T-helper 1 cell treated with Interleukin-12 subunit alpha and Interleukin-12 subunit beta and Interleukin-4 antibody, amounts not matched to agents 30 μg/mL and 1 μg/mL, for 36 hours (primary cell): ENCODE results near the gene CENPP.
"Not testable (repeated sequence)": the region's sequence is repeated elsewhere in the genome, so short reads cannot be mapped to it uniquely, and the experiment has no call there.

Experiments
- H3K27ac Mint-ChIP-seq: one replicate; pipeline ENCODE4 v1.8.0; 2021; ENCODE audit warnings: mild to moderate bottlenecking, mixed read lengths
- H3K27me3 Mint-ChIP-seq: one replicate; pipeline ENCODE4 v1.8.0; 2021; ENCODE audit warnings: low read depth, mixed read lengths
- H3K36me3 Mint-ChIP-seq: one replicate; pipeline ENCODE4 v1.8.0; 2021; ENCODE audit warnings: low read depth, mixed read lengths
- H3K4me1 Mint-ChIP-seq: one replicate; pipeline ENCODE4 v1.8.0; 2021; ENCODE audit warnings: low read depth, mixed read lengths
- H3K4me3 Mint-ChIP-seq: one replicate; pipeline ENCODE4 v1.8.0; 2021; ENCODE audit warnings: mild to moderate bottlenecking, moderate library complexity, mixed read lengths
- H3K9me3 Mint-ChIP-seq: one replicate; pipeline ENCODE4 v1.8.0; 2021; ENCODE audit warnings: mixed read lengths

Gene CENPP

GRCh38 chr9:92590377-92590776 is 264.6 kb downstream of the CENPP start:
- no peaks in the 10 kb centered on the region for H3K9me3 Mint-ChIP-seq
- no peaks in the 10 kb centered on the region for H3K4me1 Mint-ChIP-seq
- H3K27ac Mint-ChIP-seq: no peak overlapping the region
- no peaks in the 10 kb centered on the region for H3K27me3 Mint-ChIP-seq
- no peaks in the 10 kb centered on the region for H3K36me3 Mint-ChIP-seq
- H3K4me3 Mint-ChIP-seq: no peak overlapping the region

- Mint-ChIP-seq H3K9me3 (no peaks in the 10 kb centered on the region), H3K27ac (no peak overlapping the region), H3K36me3 (no peaks in the 10 kb centered on the region), H3K4me1 (no peaks in the 10 kb centered on the region), H3K4me3 (no peak overlapping the region), H3K27me3 (no peaks in the 10 kb centered on the region)
Observed at GRCh38 chr9:92592537-92592936, 266.8 kb downstream of the CENPP start.

GRCh38 chr9:92592946-92593861 is 267.5 kb downstream of the CENPP start:
- H3K4me1 Mint-ChIP-seq: no peaks in the 10 kb centered on the region
- H3K27ac Mint-ChIP-seq: no peak overlapping the region
- no peaks in the 10 kb centered on the region for H3K27me3 Mint-ChIP-seq
- no peaks in the 10 kb centered on the region for H3K36me3 Mint-ChIP-seq
- H3K4me3 Mint-ChIP-seq: no peak overlapping the region
- no peaks in the 10 kb centered on the region for H3K9me3 Mint-ChIP-seq

GRCh38 chr9:92595075-92595474 is 269.3 kb downstream of the CENPP start:
- H3K27ac Mint-ChIP-seq, H3K4me3 Mint-ChIP-seq, H3K9me3 Mint-ChIP-seq, H3K36me3 Mint-ChIP-seq, H3K27me3 Mint-ChIP-seq, H3K4me1 Mint-ChIP-seq: not testable (repeated sequence)

- Mint-ChIP-seq H3K36me3 (no peaks in the 10 kb centered on the region), H3K27ac (no peak overlapping the region), H3K4me1 (no peaks in the 10 kb centered on the region), H3K9me3 (no peaks in the 10 kb centered on the region), H3K27me3 (no peaks in the 10 kb centered on the region), H3K4me3 (no peak overlapping the region)
Observed at GRCh38 chr9:92595930-92596329, 270.2 kb downstream of the CENPP start.

GRCh38 chr9:92598382-92598781 is 272.6 kb downstream of the CENPP start:
- no peaks in the 10 kb centered on the region for H3K27me3 Mint-ChIP-seq
- H3K36me3 Mint-ChIP-seq: no peaks in the 10 kb centered on the region
- H3K9me3 Mint-ChIP-seq: peaks cover 4% of the 10 kb centered on the region
- no peak overlapping the region for H3K27ac Mint-ChIP-seq
- no peak overlapping the region for H3K4me3 Mint-ChIP-seq
- H3K4me1 Mint-ChIP-seq: no peaks in the 10 kb centered on the region

GRCh38 chr9:92599938-92600461 is 274.2 kb downstream of the CENPP start:
- Mint-ChIP-seq H3K27me3 (no peaks in the 10 kb centered on the region), H3K36me3 (peaks cover 2% of the 10 kb centered on the region), H3K4me1 (no peaks in the 10 kb centered on the region), H3K27ac (no peak overlapping the region), H3K4me3 (no peak overlapping the region), H3K9me3 (peaks cover 16% of the 10 kb centered on the region)

- peaks cover 2% of the 10 kb centered on the region for H3K36me3 Mint-ChIP-seq
- no peaks in the 10 kb centered on the region for H3K27me3 Mint-ChIP-seq
- H3K9me3 Mint-ChIP-seq: peaks cover 21% of the 10 kb centered on the region
- no peak overlapping the region for H3K27ac Mint-ChIP-seq
- H3K4me3 Mint-ChIP-seq: no peak overlapping the region
- H3K4me1 Mint-ChIP-seq: no peaks in the 10 kb centered on the region
Observed at GRCh38 chr9:92600462-92601261, 274.9 kb downstream of the CENPP start.

- Mint-ChIP-seq H3K4me1 (no peaks in the 10 kb centered on the region), H3K36me3 (peaks cover 2% of the 10 kb centered on the region), H3K4me3 (no peak overlapping the region), H3K27ac (no peak overlapping the region), H3K9me3 (peaks cover 21% of the 10 kb centered on the region), H3K27me3 (no peaks in the 10 kb centered on the region)
Observed at GRCh38 chr9:92601451-92601850, 275.7 kb downstream of the CENPP start.

- peaks cover 21% of the 10 kb centered on the region for H3K9me3 Mint-ChIP-seq
- H3K4me3 Mint-ChIP-seq: no peak overlapping the region
- H3K27ac Mint-ChIP-seq: no peak overlapping the region
- H3K4me1 Mint-ChIP-seq: no peaks in the 10 kb centered on the region
- H3K36me3 Mint-ChIP-seq: peaks cover 2% of the 10 kb centered on the region
- no peaks in the 10 kb centered on the region for H3K27me3 Mint-ChIP-seq
Observed at GRCh38 chr9:92602413-92602812, 276.7 kb downstream of the CENPP start.

GRCh38 chr9:92603100-92603499 is 277.3 kb downstream of the CENPP start:
- peaks cover 2% of the 10 kb centered on the region for H3K36me3 Mint-ChIP-seq
- no peak overlapping the region for H3K4me3 Mint-ChIP-seq
- no peak overlapping the region for H3K27ac Mint-ChIP-seq
- H3K9me3 Mint-ChIP-seq: peaks cover 21% of the 10 kb centered on the region
- no peaks in the 10 kb centered on the region for H3K4me1 Mint-ChIP-seq
- H3K27me3 Mint-ChIP-seq: no peaks in the 10 kb centered on the region

- H3K27me3 Mint-ChIP-seq: no peaks in the 10 kb centered on the region
- no peaks in the 10 kb centered on the region for H3K4me1 Mint-ChIP-seq
- no peak overlapping the region for H3K4me3 Mint-ChIP-seq
- H3K36me3 Mint-ChIP-seq: peaks cover 2% of the 10 kb centered on the region
- H3K27ac Mint-ChIP-seq: no peak overlapping the region
- peaks cover 21% of the 10 kb centered on the region for H3K9me3 Mint-ChIP-seq
Observed at GRCh38 chr9:92603990-92604389, 278.2 kb downstream of the CENPP start.

- Mint-ChIP-seq H3K4me3 (no peak overlapping the region), H3K27ac (no peak overlapping the region), H3K36me3 (peaks cover 2% of the 10 kb centered on the region), H3K27me3 (no peaks in the 10 kb centered on the region), H3K4me1 (no peaks in the 10 kb centered on the region), H3K9me3 (peaks cover 21% of the 10 kb centered on the region)
Observed at GRCh38 chr9:92605224-92605623, 279.5 kb downstream of the CENPP start.

GRCh38 chr9:92607088-92607487 is 281.3 kb downstream of the CENPP start:
- H3K4me1 Mint-ChIP-seq: no peaks in the 10 kb centered on the region
- H3K27me3 Mint-ChIP-seq: no peaks in the 10 kb centered on the region
- H3K27ac Mint-ChIP-seq: no peak overlapping the region
- peaks cover 21% of the 10 kb centered on the region for H3K9me3 Mint-ChIP-seq
- peaks cover 5% of the 10 kb centered on the region for H3K36me3 Mint-ChIP-seq
- H3K4me3 Mint-ChIP-seq: no peak overlapping the region

- H3K27ac Mint-ChIP-seq: no peak overlapping the region
- H3K27me3 Mint-ChIP-seq: no peaks in the 10 kb centered on the region
- no peak overlapping the region for H3K4me3 Mint-ChIP-seq
- peaks cover 21% of the 10 kb centered on the region for H3K9me3 Mint-ChIP-seq
- H3K36me3 Mint-ChIP-seq: peaks cover 8% of the 10 kb centered on the region
- H3K4me1 Mint-ChIP-seq: no peaks in the 10 kb centered on the region
Observed at GRCh38 chr9:92607773-92608172, 282.0 kb downstream of the CENPP start.
